Fibroblast of villous mesenchyme (primary cell): Measurements from ENCODE around the gene OR10A2. TPM values are rescaled to one million over a fixed set of nuclear protein-coding genes. Genes with fewer than 3 reads are reported as not detected.
"Not testable (repeated sequence)": the region's sequence is repeated elsewhere in the genome, so short reads cannot be mapped to it uniquely, and the experiment has no call there.

Source experiments
- DNase-seq: peaks from one replicate; pipeline ENCODE4 v3.0.0-alpha.2; 2010; ENCODE audit warnings: low read depth
- H3K4me3 ChIP-seq: 2 replicates; pipeline ENCODE4 v1.5.1; 2011; ENCODE audit warnings: low read depth, mild to moderate bottlenecking, low read length
- CTCF ChIP-seq: IDR thresholded peaks from 2 replicates; pipeline ENCODE4 v1.5.1; 2012; ENCODE audit warnings: low read depth, mild to moderate bottlenecking, low read length; ENCODE audit not compliant: insufficient read depth
- total RNA-seq: library from RNA; depleted of rRNA; stranded (reverse); fragments of >200 nt; gene quantifications from 2 replicates; pipeline ENCODE4 v1.2.3, GENCODE V29; 2012

OR10A2 gene
- total RNA-seq, 1 donor, result not detected

GRCh38 chr11:6876325-6876724 lies 13.5 kb downstream of the OR10A2 start, which contains the start of gene OR10A4:
OR10A4 (plus strand) TSS chr11:6876625; CDS start chr11:6876648, 23 bp downstream.
- no peak for TF ChIP-seq CTCF
- DNase-seq, result no peak
- H3K4me3 ChIP-seq, result no peak within 1 kb of the TSS

GRCh38 chr11:6876914-6877313 lies 14.1 kb downstream of the OR10A2 start:
- no peak overlapping the region for H3K4me3 ChIP-seq
- TF ChIP-seq CTCF, result no peak
- DNase-seq, result no peak

GRCh38 chr11:6882751-6883150 lies 19.9 kb downstream of the OR10A2 start:
- H3K4me3 ChIP-seq, result no peak overlapping the region
- TF ChIP-seq CTCF, result no peak
- DNase-seq, result no peak

- H3K4me3 ChIP-seq, DNase-seq: not testable (repeated sequence)
These were observed 24.9 kb downstream of the OR10A2 start for GRCh38 chr11:6887711-6888110.

GRCh38 chr11:6888830-6889229 lies 26.0 kb downstream of the OR10A2 start:
- no peak for DNase-seq
- TF ChIP-seq CTCF, result no peak
- no peak overlapping the region for H3K4me3 ChIP-seq

DNA sequence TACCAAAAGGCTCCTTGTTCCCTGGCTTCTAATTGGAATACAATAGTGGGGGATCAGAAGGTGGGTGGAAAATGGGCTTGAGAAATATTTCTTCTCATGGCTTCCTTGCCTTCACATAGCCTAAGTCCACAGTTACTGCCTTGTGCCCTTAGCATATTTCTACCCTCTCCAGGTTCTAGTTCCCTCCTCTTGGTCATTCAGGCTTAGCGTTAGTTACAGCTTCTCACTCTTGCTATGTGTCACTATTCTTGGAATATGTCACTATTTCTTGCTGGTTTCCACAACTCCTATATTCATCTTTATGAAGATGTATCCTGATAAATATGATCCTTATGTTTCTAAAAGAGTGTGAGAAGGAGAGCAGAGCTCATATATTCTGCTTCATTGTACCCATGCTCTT lies 27.0 kb downstream of the OR10A2 start:
- no peak overlapping the region for H3K4me3 ChIP-seq
- DNase-seq, result no peak
- TF ChIP-seq CTCF, result no peak

DNA sequence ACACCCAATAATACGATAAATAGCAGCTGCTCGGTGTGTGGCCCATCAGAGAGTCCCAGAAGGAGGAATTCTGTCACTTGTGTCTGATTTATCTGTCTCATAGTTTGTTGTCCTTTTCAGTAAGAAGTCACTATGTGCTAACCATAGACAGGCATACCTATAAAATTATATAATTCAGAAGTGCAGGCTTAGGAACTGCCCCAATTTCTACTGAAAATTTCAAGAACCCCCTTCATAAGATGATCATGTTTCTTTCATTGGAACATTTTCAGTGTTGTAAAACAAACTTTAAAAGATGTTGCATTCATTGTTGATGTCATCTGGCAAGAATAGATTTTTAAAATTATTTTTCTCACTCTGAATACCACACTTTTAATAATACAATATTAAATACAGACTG lies 29.5 kb downstream of the OR10A2 start, which contains the start of gene OR2D2:
Gene OR2D2 (minus strand): TSS at position 101 of the 400 bp plus-strand sequence. CDS start 0 bp downstream, at position 101.
- H3K4me3 ChIP-seq, result no peak within 1 kb of the TSS
- no peak for TF ChIP-seq CTCF
- DNase-seq, result no peak
